HepG2 (cell line): Measurements from ENCODE around the gene RINL. TPM values are rescaled to one million over a fixed set of nuclear protein-coding genes. Genes with fewer than 3 reads are reported as not detected.
A peak's percentile ranks its signal among the peaks of the same experiment; 100 is the strongest.

ENCODE experiments used
- CCDC6 ChIP-seq: sonication (generic); formaldehyde crosslinking; IDR thresholded peaks from 2 replicates; pipeline ENCODE4 v1.8.1; 2022; ENCODE audit warnings: mild to moderate bottlenecking, missing genetic modification reagents, moderate library complexity
- ETV5 ChIP-seq: IDR thresholded peaks from 2 replicates; pipeline ENCODE4 v1.6.1; 2018; ENCODE audit warnings: missing biosample characterization, missing genetic modification reagents, inconsistent platforms, borderline replicate concordance
- FOXC1 ChIP-seq: sonication (generic); formaldehyde crosslinking; IDR thresholded peaks from 2 replicates; pipeline ENCODE4 v1.8.0; 2022; ENCODE audit warnings: mild to moderate bottlenecking, missing genetic modification reagents, borderline replicate concordance
- GPBP1L1 ChIP-seq: sonication (generic); formaldehyde crosslinking; IDR thresholded peaks from 2 replicates; pipeline ENCODE4 v1.5.0; 2020; ENCODE audit warnings: mild to moderate bottlenecking, missing genetic modification reagents
- KDM5A ChIP-seq: fragments of 200-600 bp; sonication (generic); IDR thresholded peaks from 2 replicates; pipeline ENCODE4 v1.7.0; 2018; ENCODE audit warnings: antibody characterized with exemption, mild to moderate bottlenecking, low read length, borderline replicate concordance
- KDM5B ChIP-seq: sonication (generic); formaldehyde crosslinking; IDR thresholded peaks from 2 replicates; pipeline ENCODE4 v1.4.0; 2020; ENCODE audit warnings: missing genetic modification reagents, mild to moderate bottlenecking, borderline replicate concordance
- MAF1 ChIP-seq: sonication (generic); formaldehyde crosslinking; IDR thresholded peaks from 2 replicates; pipeline ENCODE4 v1.5.0; 2020; ENCODE audit warnings: missing genetic modification reagents, borderline replicate concordance
- MLX ChIP-seq: IDR thresholded peaks from 2 replicates; pipeline ENCODE4 v1.6.1; 2016
- NCOA2 ChIP-seq: sonication (generic); formaldehyde crosslinking; IDR thresholded peaks from 2 replicates; pipeline ENCODE4 v1.8.0; 2022; ENCODE audit warnings: inconsistent platforms
- NR0B2 ChIP-seq: sonication (generic); formaldehyde crosslinking; IDR thresholded peaks from 2 replicates; pipeline ENCODE4 v1.4.0; 2020; ENCODE audit warnings: mild to moderate bottlenecking, missing genetic modification reagents
- PRMT3 ChIP-seq: sonication (generic); formaldehyde crosslinking; IDR thresholded peaks from 2 replicates; pipeline ENCODE4 v1.8.1; 2022; ENCODE audit warnings: low read depth, mild to moderate bottlenecking, moderate library complexity, missing genetic modification reagents, borderline replicate concordance
- SP2 ChIP-seq: sonication (generic); formaldehyde crosslinking; IDR thresholded peaks from 2 replicates; pipeline ENCODE4 v1.5.1; 2020; ENCODE audit warnings: mild to moderate bottlenecking, missing genetic modification reagents
- XRCC5 ChIP-seq: fragments of 200-400 bp; formaldehyde crosslinking; optimal IDR thresholded peaks from 2 replicates; pipeline ENCODE3; 2017; ENCODE audit warnings: mild to moderate bottlenecking, low read length
- ZBTB7B ChIP-seq: sonication (generic); formaldehyde crosslinking; IDR thresholded peaks from 2 replicates; pipeline ENCODE4 v1.4.0; 2020; ENCODE audit warnings: missing genetic modification reagents
- ZFYVE20 ChIP-seq: sonication (generic); formaldehyde crosslinking; IDR thresholded peaks from 2 replicates; pipeline ENCODE4 v1.8.0; 2023; ENCODE audit warnings: low read depth, mild to moderate bottlenecking, moderate library complexity, missing genetic modification reagents, borderline replicate concordance
- ZMAT5 ChIP-seq: sonication (generic); formaldehyde crosslinking; IDR thresholded peaks from 2 replicates; pipeline ENCODE4 v1.5.0; 2020; ENCODE audit warnings: mild to moderate bottlenecking, low read depth, missing genetic modification reagents, borderline replicate concordance
- ZNF562 ChIP-seq: sonication (generic); formaldehyde crosslinking; IDR thresholded peaks from 2 replicates; pipeline ENCODE4 v1.8.0; 2022; ENCODE audit warnings: missing genetic modification reagents, borderline replicate concordance
- ZNF724P ChIP-seq: sonication (generic); formaldehyde crosslinking; IDR thresholded peaks from 2 replicates; pipeline ENCODE4 v1.8.0; 2022; ENCODE audit warnings: missing genetic modification reagents, borderline replicate concordance
- ZNF747 ChIP-seq: sonication (generic); formaldehyde crosslinking; IDR thresholded peaks from 2 replicates; pipeline ENCODE4 v1.8.1; 2023; ENCODE audit warnings: missing genetic modification reagents, mild to moderate bottlenecking, borderline replicate concordance
- ZNF878 ChIP-seq: sonication (generic); formaldehyde crosslinking; IDR thresholded peaks from 2 replicates; pipeline ENCODE4 v1.8.1; 2023; ENCODE audit warnings: mild to moderate bottlenecking, missing genetic modification reagents, moderate library complexity
- ZSCAN30 ChIP-seq: sonication (generic); formaldehyde crosslinking; IDR thresholded peaks from 2 replicates; pipeline ENCODE4 v1.5.0; 2020; ENCODE audit warnings: mild to moderate bottlenecking, missing genetic modification reagents
- polyA plus RNA-seq, 8 experiments: library from polyadenylated mRNA; depleted of rRNA in 3 of 8; stranded (reverse) in 7 of 8; unstranded in 1 of 8; fragments of >200 nt; fragmentation: Illumina TruSeq in 4 of 8; extraction: Trizol in 4 of 8; gene quantifications; 2 replicates each; pipeline versions ENCODE4 v1.2.1 to v1.2.3, GENCODE V29; 2011 to 2016; ENCODE audit warnings: low read depth in 4 of 8, missing spikeins in 1 of 8, mixed read lengths in 1 of 8; ENCODE audit not compliant: insufficient read depth in 1 of 8
- total RNA-seq, 5 experiments: library from RNA; depleted of rRNA; stranded (reverse); fragments of >200 nt; fragmentation: Illumina TruSeq; extraction: Trizol; gene quantifications; 2 replicates each; pipeline ENCODE4 v1.2.3, GENCODE V29; 2016; ENCODE audit warnings: low read depth in 1 of 5
- TF ChIP-seq, protein P1 (sequence below): sonication (generic); formaldehyde crosslinking; IDR thresholded peaks from 2 replicates; pipeline ENCODE4 v1.5.0; 2020; ENCODE audit warnings: missing genetic modification reagents, mild to moderate bottlenecking, borderline replicate concordance
- TF ChIP-seq, protein P2 (sequence below), 2 experiments: fragments of 450-650 bp in 1 of 2; sonication (generic) in 1 of 2; formaldehyde crosslinking; IDR thresholded peaks; 2 replicates each; pipeline versions ENCODE4 v1.5.0 to v1.8.0; 2020 to 2022; ENCODE audit warnings: mild to moderate bottlenecking in 1 of 2, missing genetic modification reagents in 1 of 2
- TF ChIP-seq, protein P3 (sequence below): sonication (generic); formaldehyde crosslinking; IDR thresholded peaks from 2 replicates; pipeline ENCODE4 v1.4.0; 2020; ENCODE audit warnings: missing genetic modification reagents

The RINL gene
- total and polyA plus RNA-seq, 2 of the 13 experiments (the other 11 are each of a cell fraction or from before 2014, with no cell fraction given): 11.4 to 18.0 TPM

DNA sequence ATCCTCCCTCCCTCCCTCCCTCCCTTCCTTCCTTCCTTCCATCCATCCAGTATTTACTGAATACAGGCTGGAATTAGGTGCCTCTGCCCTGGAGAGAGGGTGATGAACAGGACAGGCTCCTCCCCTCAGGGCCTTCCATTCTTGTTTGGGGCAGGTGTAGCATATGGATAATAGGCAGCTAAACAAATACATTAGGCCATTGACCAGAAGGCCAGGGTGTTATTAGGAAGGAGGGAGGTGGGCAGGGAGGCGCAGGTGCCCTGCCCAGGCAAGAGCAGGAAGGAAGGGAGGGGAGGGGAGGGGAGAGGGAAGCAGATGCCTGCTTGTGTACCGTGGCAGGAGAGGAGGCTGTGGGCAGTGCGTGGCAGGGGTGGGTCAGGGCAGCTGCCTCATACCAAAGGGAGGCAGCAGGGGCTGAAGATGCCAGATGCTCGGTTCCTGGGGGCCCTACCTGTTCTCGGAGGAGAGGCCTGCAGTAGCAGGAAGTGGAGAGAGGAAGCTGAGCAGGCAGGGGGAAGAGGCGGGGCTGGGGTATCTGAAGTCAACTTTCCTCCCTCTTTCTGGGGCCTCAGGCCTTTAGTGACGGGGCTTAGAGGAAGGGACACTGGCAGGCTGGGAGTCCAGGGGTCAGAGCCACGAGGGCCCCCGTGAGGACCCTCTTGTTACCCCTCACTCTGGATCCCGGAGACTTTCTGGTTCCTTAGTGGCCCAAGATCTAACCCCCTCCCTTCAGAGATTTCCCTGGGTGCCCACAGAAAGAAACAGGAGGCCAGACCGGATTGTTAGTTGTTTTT lies at the start of gene RINL (continued):
- TF ChIP-seq ZFYVE20 (CRISPR knock-in tag) (no peak), ZBTB7B (CRISPR knock-in tag) (0 out of 2 replicates have a peak, but pooled peaks have one; percentile 21), ZNF562 (CRISPR knock-in tag) (no peak), NCOA2 (no peak), MAF1 (no peak), ZSCAN30 (CRISPR knock-in tag) (no peak), ZNF878 (CRISPR knock-in tag) (no peak), ZMAT5 (CRISPR knock-in tag) (no peak), CCDC6 (no peak), ETV5 (CRISPR knock-in tag) (peak; percentile 48; the same call in 1 of the 2 replicates), GPBP1L1 (no peak), MLX (CRISPR knock-in tag) (no peak), SP2 (no peak), ZNF747 (CRISPR knock-in tag) (no peak), NR0B2 (CRISPR knock-in tag) (no peak), KDM5A (no peak), FOXC1 (CRISPR knock-in tag) (0 out of 2 replicates have a peak, but pooled peaks have one; percentile 51), PRMT3 (CRISPR knock-in tag) (no peak), ZNF724P (CRISPR knock-in tag) (no peak), XRCC5 (no peak), KDM5B (CRISPR knock-in tag) (peak; percentile 40; the same call in 1 of the 2 replicates)
- TF ChIP-seq, protein P1, sequence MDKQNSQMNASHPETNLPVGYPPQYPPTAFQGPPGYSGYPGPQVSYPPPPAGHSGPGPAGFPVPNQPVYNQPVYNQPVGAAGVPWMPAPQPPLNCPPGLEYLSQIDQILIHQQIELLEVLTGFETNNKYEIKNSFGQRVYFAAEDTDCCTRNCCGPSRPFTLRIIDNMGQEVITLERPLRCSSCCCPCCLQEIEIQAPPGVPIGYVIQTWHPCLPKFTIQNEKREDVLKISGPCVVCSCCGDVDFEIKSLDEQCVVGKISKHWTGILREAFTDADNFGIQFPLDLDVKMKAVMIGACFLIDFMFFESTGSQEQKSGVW (CRISPR knock-in tag): no peak
- TF ChIP-seq, protein P2, sequence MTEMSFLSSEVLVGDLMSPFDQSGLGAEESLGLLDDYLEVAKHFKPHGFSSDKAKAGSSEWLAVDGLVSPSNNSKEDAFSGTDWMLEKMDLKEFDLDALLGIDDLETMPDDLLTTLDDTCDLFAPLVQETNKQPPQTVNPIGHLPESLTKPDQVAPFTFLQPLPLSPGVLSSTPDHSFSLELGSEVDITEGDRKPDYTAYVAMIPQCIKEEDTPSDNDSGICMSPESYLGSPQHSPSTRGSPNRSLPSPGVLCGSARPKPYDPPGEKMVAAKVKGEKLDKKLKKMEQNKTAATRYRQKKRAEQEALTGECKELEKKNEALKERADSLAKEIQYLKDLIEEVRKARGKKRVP (CRISPR knock-in tag; IDR thresholded peaks at IDR 0.05): no peak
- TF ChIP-seq, protein P3, sequence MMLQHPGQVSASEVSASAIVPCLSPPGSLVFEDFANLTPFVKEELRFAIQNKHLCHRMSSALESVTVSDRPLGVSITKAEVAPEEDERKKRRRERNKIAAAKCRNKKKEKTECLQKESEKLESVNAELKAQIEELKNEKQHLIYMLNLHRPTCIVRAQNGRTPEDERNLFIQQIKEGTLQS (CRISPR knock-in tag): no peak
